ENCODE data around the gene SH3TC1. TPM values are rescaled to one million over a fixed set of nuclear protein-coding genes. Genes with fewer than 3 reads are reported as not detected.

The SH3TC1 gene
- total and polyA plus RNA-seq, 9 donors: 6.8 to 21.3 (median 9.8) TPM

DNA sequence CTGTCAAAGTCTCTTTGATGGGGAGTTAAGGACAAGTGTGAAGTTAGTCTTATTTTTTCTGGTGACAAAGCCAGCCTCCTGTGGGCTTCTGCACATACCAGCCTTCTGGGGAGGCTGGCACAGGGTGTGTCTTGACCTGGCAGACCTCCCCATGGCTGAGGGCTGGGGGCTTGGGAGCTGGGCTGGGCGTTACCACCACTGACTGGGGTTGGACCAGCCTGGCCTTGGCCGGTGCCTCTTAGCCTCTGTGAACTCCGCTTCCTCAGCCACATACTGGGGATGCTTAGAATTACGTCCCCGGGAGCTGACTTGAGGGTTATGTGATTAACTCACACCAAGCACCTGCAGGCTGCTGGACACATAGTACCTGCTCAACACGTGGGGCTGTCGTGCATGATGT, 14.0 kb downstream of the SH3TC1 start:
- Histone ChIP-seq H3K36me3 (ENCODE audit: control insufficient read depth, insufficient read depth, low read length) (peaks cover 2% of the 10 kb centered on the region), H3K27me3 (ENCODE audit: control insufficient read depth, insufficient read depth, low read length) (peaks cover 21% of the 10 kb centered on the region), H3K4me1 (ENCODE audit: control insufficient read depth, insufficient read depth, low read length) (peaks cover 6% of the 10 kb centered on the region), H3K27ac (ENCODE audit: low read length) (no peak overlapping the region), H3K9me3 (replicated peaks; ENCODE audit: control insufficient read depth, low read depth, low read length) (no peaks in the 10 kb centered on the region), H3K4me3 (ENCODE audit: low read length) (no peak overlapping the region)
- 78% methylated on average over 6 of the region's 7 CpGs for WGBS (ENCODE audit: insufficient coverage)
- no peak for DNase-seq

DNA sequence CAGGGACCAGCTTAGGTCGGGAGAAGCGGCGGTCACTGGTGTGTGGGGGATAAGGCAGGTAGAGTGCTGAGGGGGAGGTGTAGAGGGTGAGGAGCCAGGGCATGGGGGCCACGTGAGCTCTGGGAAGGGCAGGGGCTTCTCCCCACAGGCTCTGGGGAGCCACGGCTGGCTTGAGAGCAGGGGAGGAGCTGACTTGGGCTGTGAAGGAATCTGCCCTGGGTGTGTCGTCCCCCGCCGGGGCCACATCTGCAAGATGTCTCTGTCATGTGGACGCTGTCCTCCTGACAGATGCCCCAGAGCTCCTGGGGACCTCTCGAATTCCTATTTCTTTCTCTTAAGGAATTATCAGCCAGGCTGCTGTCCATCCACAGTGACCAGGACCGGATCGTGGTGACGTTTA, 15.0 kb downstream of the SH3TC1 start:
- 63% methylated on average over 9 of the region's 13 CpGs for WGBS (ENCODE audit: insufficient coverage)
- peaks cover 21% of the 10 kb centered on the region for H3K27me3 ChIP-seq (ENCODE audit: control insufficient read depth, insufficient read depth, low read length)

DNA sequence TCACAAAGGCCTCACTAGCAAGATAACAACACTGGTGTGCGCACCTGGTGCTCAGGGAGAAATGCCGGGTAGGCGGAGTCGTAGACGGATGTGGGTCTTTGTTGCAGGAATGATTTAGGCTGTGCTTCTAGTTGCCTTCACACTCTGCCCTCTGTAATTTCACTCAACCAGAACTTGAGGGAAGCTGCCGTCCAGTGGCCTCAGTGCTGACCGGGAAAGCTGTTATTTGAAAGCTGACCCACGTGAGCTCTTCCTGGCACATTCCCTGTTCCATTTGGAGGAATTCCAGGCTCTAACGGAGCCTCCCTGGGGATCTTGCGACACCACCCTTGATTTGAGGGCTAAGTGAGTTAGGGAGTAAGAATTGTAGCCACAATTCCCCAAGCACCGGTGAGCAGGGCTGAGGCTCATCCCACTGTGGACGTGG, 15.9 kb downstream of the SH3TC1 start:
- H3K4me1 ChIP-seq (ENCODE audit: control insufficient read depth, insufficient read depth, low read length): peaks cover 12% of the 10 kb centered on the region
- H3K4me3 ChIP-seq (ENCODE audit: low read length): no peak overlapping the region
- H3K27me3 ChIP-seq (ENCODE audit: control insufficient read depth, insufficient read depth, low read length): peaks cover 21% of the 10 kb centered on the region
- no peaks in the 10 kb centered on the region for H3K36me3 ChIP-seq (ENCODE audit: control insufficient read depth, insufficient read depth, low read length)
- H3K27ac ChIP-seq (ENCODE audit: low read length): no peak overlapping the region
- DNase-seq: no peak
- 47% methylated on average over 6 of the region's 12 CpGs for WGBS (ENCODE audit: insufficient coverage)
- H3K9me3 ChIP-seq (replicated peaks; ENCODE audit: control insufficient read depth, low read depth, low read length): no peaks in the 10 kb centered on the region

More for the DNA sequence above, 15.0 kb downstream of the SH3TC1 start:
- H3K36me3 ChIP-seq (ENCODE audit: control insufficient read depth, insufficient read depth, low read length): no peaks in the 10 kb centered on the region
- no peak overlapping the region for H3K27ac ChIP-seq (ENCODE audit: low read length)
- no peaks in the 10 kb centered on the region for H3K9me3 ChIP-seq (replicated peaks; ENCODE audit: control insufficient read depth, low read depth, low read length)
- DNase-seq: no peak
- no peak overlapping the region for H3K4me3 ChIP-seq (ENCODE audit: low read length)
- peaks cover 14% of the 10 kb centered on the region for H3K4me1 ChIP-seq (ENCODE audit: control insufficient read depth, insufficient read depth, low read length)

DNA sequence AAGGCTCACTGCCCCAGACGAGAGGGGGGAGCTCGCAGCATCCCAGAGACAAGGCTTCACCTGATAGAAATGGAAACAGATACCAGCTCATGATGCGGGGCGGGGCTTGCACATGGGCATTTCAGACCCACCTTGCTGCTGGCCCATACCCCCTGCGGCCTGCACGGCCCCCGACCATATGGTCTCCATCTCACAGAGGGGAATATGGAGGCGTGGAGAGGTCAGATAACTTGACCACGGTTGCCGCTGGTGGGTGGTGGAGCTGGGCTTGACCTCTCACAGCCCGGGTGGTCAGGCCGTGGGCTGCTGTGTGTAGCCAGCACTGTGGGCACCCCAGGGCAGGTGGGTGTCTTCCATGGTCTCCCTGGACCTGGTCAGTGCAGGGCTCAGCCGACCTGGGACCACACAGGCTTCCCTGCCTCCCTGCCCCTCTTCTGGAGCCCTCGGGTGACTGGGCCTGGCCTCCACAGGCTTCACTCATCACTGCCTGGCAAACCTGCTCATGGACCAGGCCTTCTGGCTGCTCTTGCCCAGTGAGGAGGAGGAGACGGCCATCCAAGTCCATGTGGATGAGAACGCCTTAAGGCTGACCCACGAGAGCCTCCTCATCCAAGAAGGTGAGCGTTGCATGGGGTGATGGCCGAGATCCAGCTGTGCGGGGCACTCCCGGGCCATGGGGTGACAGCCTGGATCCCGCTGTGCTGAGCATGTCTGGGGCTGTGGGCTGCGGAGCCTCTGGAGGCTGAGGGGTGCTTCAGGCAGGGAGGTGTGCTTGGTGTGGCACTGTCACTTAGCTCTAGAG, 16.8 kb downstream of the SH3TC1 start:
- WGBS (ENCODE audit: insufficient coverage): 79% methylated on average over 20 of the region's 23 CpGs
- Histone ChIP-seq H3K9me3 (replicated peaks; ENCODE audit: control insufficient read depth, low read depth, low read length) (peaks cover under 1% of the 10 kb centered on the region), H3K36me3 (ENCODE audit: control insufficient read depth, insufficient read depth, low read length) (no peaks in the 10 kb centered on the region), H3K4me1 (ENCODE audit: control insufficient read depth, insufficient read depth, low read length) (peaks cover 16% of the 10 kb centered on the region), H3K27ac (ENCODE audit: low read length) (no peak overlapping the region), H3K4me3 (ENCODE audit: low read length) (no peak overlapping the region), H3K27me3 (ENCODE audit: control insufficient read depth, insufficient read depth, low read length) (peaks cover 21% of the 10 kb centered on the region)
- no peak for DNase-seq

DNA sequence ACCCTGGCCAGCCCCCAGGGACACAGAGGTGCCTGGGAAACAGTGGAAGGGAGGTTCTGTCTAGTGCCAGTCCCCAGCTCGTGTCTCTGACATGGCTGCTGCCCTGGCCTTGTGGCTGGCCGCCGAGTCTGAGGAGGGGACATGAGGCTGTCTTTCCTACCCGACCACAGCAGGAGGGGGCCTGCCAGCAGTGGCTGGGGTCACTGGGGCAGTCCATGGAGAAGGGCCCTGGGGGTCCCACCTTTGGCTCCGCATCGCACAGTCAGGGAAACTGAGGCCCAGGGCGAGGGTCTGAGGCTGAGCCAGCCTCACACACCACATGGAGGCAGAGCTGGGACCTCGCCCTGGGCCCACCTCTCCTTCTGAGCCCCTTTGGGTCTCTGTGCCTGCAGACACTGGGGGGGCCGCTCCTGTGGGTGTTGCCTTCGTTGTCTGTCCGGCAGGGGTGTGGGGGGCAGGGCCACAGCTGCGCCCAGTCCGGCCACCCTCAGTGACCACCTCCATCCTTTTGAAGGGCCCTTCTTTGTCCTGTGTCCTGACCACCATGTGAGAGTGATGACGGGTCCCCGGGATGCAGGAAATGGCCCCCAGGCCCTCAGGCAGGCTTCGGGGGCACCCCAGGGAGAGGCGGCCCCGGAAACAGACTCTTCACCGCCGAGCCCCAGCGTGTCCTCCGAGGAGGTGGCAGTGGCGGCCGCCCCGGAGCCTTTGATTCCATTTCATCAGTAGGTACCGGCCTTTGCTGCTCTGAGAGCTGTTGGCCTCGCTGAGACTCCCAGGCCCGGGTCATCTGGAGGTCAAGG, 17.6 kb downstream of the SH3TC1 start:
- no peak overlapping the region for H3K27ac ChIP-seq (ENCODE audit: low read length)
- H3K36me3 ChIP-seq (ENCODE audit: control insufficient read depth, insufficient read depth, low read length): no peaks in the 10 kb centered on the region
- no peak overlapping the region for H3K4me3 ChIP-seq (ENCODE audit: low read length)
- DNase-seq: no peak
- H3K27me3 ChIP-seq (ENCODE audit: control insufficient read depth, insufficient read depth, low read length): peaks cover 21% of the 10 kb centered on the region
- 73% methylated on average over 21 of the region's 28 CpGs for WGBS (ENCODE audit: insufficient coverage)
- H3K9me3 ChIP-seq (replicated peaks; ENCODE audit: control insufficient read depth, low read depth, low read length): peaks cover 5% of the 10 kb centered on the region
- H3K4me1 ChIP-seq (ENCODE audit: control insufficient read depth, insufficient read depth, low read length): peaks cover 16% of the 10 kb centered on the region

DNA sequence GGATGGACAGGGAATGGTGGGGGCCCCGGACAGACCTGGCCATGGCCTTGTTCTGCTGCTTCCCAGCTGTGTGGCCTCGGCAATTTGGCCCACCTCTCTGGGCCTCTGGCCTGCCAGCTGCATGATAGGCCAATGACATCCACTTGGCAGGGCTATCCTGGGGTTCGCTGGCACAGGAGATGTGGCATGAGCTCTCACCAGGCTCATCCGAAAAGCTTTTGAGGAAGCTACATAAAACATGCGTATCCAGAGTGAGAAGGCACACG, 18.1 kb downstream of the SH3TC1 start:
- WGBS (ENCODE audit: insufficient coverage): 81% methylated on average over 5 of the region's 6 CpGs
- H3K27ac ChIP-seq (ENCODE audit: low read length): no peak overlapping the region
- no peak for DNase-seq
- peaks cover 5% of the 10 kb centered on the region for H3K9me3 ChIP-seq (replicated peaks; ENCODE audit: control insufficient read depth, low read depth, low read length)
- peaks cover 16% of the 10 kb centered on the region for H3K27me3 ChIP-seq (ENCODE audit: control insufficient read depth, insufficient read depth, low read length)
- H3K4me1 ChIP-seq (ENCODE audit: control insufficient read depth, insufficient read depth, low read length): peaks cover 16% of the 10 kb centered on the region
- H3K36me3 ChIP-seq (ENCODE audit: control insufficient read depth, insufficient read depth, low read length): no peaks in the 10 kb centered on the region
- H3K4me3 ChIP-seq (ENCODE audit: low read length): no peak overlapping the region

DNA sequence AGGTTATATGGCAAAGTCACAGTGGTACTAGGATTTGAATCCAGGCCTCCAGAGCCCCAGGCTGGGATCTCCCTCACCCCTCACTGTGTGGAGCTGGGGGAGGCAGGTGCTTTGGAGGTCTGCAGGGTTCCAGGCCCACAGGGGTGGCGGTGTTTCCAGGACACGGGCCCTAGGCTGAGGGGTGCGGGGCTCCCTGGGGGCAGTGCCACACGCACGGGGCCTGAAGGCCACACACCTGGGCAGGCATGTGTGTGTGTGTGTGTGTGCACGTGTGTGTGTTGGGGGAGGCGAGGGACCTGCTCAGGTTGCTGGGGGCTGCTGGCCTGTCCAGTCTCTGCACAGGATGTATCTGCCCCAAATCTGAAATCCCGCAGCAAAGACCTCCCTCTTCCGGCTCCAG, 18.8 kb downstream of the SH3TC1 start:
- peaks cover 5% of the 10 kb centered on the region for H3K9me3 ChIP-seq (replicated peaks; ENCODE audit: control insufficient read depth, low read depth, low read length)
- no peak for DNase-seq
- peaks cover 16% of the 10 kb centered on the region for H3K27me3 ChIP-seq (ENCODE audit: control insufficient read depth, insufficient read depth, low read length)
- H3K4me3 ChIP-seq (ENCODE audit: low read length): no peak overlapping the region
- 80% methylated on average over 6 of the region's 9 CpGs for WGBS (ENCODE audit: insufficient coverage)
- no peaks in the 10 kb centered on the region for H3K36me3 ChIP-seq (ENCODE audit: control insufficient read depth, insufficient read depth, low read length)
- H3K4me1 ChIP-seq (ENCODE audit: control insufficient read depth, insufficient read depth, low read length): peaks cover 16% of the 10 kb centered on the region
- no peak overlapping the region for H3K27ac ChIP-seq (ENCODE audit: low read length)

DNA sequence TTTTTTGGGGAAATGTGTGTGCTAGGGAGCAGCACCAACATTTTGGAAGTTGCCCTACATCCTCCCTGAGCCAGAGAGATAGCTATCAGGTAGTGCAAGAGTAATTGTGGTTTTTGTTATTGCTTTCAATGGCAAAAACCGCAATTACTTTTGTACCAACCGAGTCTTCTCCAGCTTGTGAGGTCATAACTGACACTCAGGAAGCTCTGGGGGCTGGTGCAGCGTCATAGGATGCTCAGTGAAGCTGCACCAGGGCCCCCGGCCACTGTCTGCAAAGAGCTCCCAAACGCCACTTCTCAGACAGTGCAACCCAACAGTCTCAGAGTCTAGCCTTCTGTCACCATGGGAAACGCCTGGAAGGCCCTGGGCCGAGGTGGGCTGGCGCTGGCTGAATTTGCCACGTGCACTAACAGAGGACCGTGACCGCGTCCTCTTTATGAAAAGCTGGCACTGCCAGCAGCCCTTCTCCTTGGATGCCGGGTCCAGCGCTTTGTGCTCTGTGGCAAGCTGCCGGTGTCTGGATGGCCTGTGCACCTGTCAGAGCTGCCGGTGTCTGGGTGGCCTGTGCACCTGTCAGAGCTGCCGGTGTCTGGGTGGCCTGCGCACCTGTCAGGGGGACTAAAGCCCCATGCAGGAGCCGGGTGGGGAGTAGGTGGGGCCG, 19.4 kb downstream of the SH3TC1 start:
- H3K4me3 ChIP-seq (ENCODE audit: low read length): no peak overlapping the region
- H3K27ac ChIP-seq (ENCODE audit: low read length): no peak overlapping the region
- H3K4me1 ChIP-seq (ENCODE audit: control insufficient read depth, insufficient read depth, low read length): peaks cover 16% of the 10 kb centered on the region
- no peaks in the 10 kb centered on the region for H3K36me3 ChIP-seq (ENCODE audit: control insufficient read depth, insufficient read depth, low read length)
- WGBS (ENCODE audit: insufficient coverage): 83% methylated on average over 16 of the region's 20 CpGs
- H3K27me3 ChIP-seq (ENCODE audit: control insufficient read depth, insufficient read depth, low read length): peaks cover 13% of the 10 kb centered on the region
- peaks cover 5% of the 10 kb centered on the region for H3K9me3 ChIP-seq (replicated peaks; ENCODE audit: control insufficient read depth, low read depth, low read length)
- DNase-seq: no peak

DNA sequence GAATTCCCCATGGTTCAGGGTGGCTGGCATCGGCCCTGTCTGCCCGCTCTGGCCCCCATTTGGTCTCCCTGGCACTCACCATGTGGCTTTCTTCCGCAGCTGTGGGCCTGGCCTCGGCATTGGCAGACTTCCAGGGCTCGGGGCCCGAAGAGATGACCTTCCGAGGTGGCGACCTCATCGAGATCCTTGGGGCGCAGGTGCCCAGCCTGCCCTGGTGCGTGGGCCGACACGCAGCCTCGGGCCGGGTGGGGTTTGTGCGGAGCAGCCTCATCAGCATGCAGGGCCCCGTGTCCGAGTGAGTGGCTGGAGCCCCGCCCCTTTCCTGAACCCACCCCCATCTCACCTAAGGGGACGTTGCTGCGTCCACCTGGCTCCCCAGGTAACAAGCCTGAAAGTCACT, 20.1 kb downstream of the SH3TC1 start:
- H3K27ac ChIP-seq (ENCODE audit: low read length): no peak overlapping the region
- peaks cover 5% of the 10 kb centered on the region for H3K9me3 ChIP-seq (replicated peaks; ENCODE audit: control insufficient read depth, low read depth, low read length)
- H3K4me1 ChIP-seq (ENCODE audit: control insufficient read depth, insufficient read depth, low read length): peaks cover 16% of the 10 kb centered on the region
- no peaks in the 10 kb centered on the region for H3K36me3 ChIP-seq (ENCODE audit: control insufficient read depth, insufficient read depth, low read length)
- no peak for DNase-seq
- H3K4me3 ChIP-seq (ENCODE audit: low read length): no peak overlapping the region
- WGBS (ENCODE audit: insufficient coverage): 71% methylated on average over 20 of the region's 21 CpGs
- H3K27me3 ChIP-seq (ENCODE audit: control insufficient read depth, insufficient read depth, low read length): peaks cover 10% of the 10 kb centered on the region

Measured in muscle of leg (tissue), 11 donors.